RCC 7860 (cell line): ENCODE results near the gene THADA.
A peak's percentile ranks its signal among the peaks of the same experiment; 100 is the strongest.

Experiments used
- DNase-seq: peaks from one replicate; pipeline ENCODE4 v3.0.0-alpha.2; 2015; ENCODE audit warnings: low spot score
- FAIRE-seq: peaks from 2 replicates; lab custom pipeline; 2012; peaks lifted over from hg19 to GRCh38; lab: Jason Lieb, UNC

The THADA gene

GRCh38 chr2:43420389-43420801, 175.4 kb downstream of the THADA start:
- no peak for FAIRE-seq
- DNase-seq = no peak

- DNase-seq = no peak
- no peak for FAIRE-seq
Observed at GRCh38 chr2:43419876-43420275, 176.0 kb downstream of the THADA start.

GRCh38 chr2:43419243-43419642, 176.6 kb downstream of the THADA start:
- no peak for FAIRE-seq

GRCh38 chr2:43418680-43419079, 177.2 kb downstream of the THADA start:
- FAIRE-seq (no peak), DNase-seq (no peak)

More at GRCh38 chr2:43419243-43419642, 176.6 kb downstream of the THADA start:
- no peak for DNase-seq

GRCh38 chr2:43417300-43417699, 178.5 kb downstream of the THADA start:
- DNase-seq = no peak
- FAIRE-seq = no peak

- DNase-seq (no peak), FAIRE-seq (no peak)
Observed at GRCh38 chr2:43415592-43415991, 180.2 kb downstream of the THADA start.

GRCh38 chr2:43414586-43415135, 181.2 kb downstream of the THADA start:
- no peak for DNase-seq
- no peak for FAIRE-seq

- DNase-seq (no peak), FAIRE-seq (no peak)
Observed at GRCh38 chr2:43414033-43414432, 181.8 kb downstream of the THADA start.

GRCh38 chr2:43412114-43412753, 183.6 kb downstream of the THADA start:
- DNase-seq (no peak), FAIRE-seq (peak; percentile 14)

- FAIRE-seq (no peak), DNase-seq (no peak)
Observed at GRCh38 chr2:43410055-43410604, 185.7 kb downstream of the THADA start.

GRCh38 chr2:43408407-43409160, 187.3 kb downstream of the THADA start:
- FAIRE-seq (no peak), DNase-seq (no peak)

GRCh38 chr2:43407935-43408334, 187.9 kb downstream of the THADA start:
- no peak for FAIRE-seq
- DNase-seq = no peak

- DNase-seq (no peak), FAIRE-seq (no peak)
Observed at GRCh38 chr2:43406651-43407279, 189.1 kb downstream of the THADA start.

- no peak for FAIRE-seq
Observed at GRCh38 chr2:43405829-43406228, 190.0 kb downstream of the THADA start.

GRCh38 chr2:43402452-43402937, 193.3 kb downstream of the THADA start:
- no peak for DNase-seq
- no peak for FAIRE-seq

More at GRCh38 chr2:43405829-43406228, 190.0 kb downstream of the THADA start:
- DNase-seq = no peak

- FAIRE-seq (no peak), DNase-seq (no peak)
Observed at GRCh38 chr2:43402002-43402401, 193.8 kb downstream of the THADA start.

GRCh38 chr2:43400508-43400907, 195.3 kb downstream of the THADA start:
- DNase-seq = no peak
- no peak for FAIRE-seq

- DNase-seq = no peak
Observed at GRCh38 chr2:43399515-43400264, 196.1 kb downstream of the THADA start.

GRCh38 chr2:43399098-43399497, 196.7 kb downstream of the THADA start:
- DNase-seq (no peak), FAIRE-seq (no peak)

More at GRCh38 chr2:43399515-43400264, 196.1 kb downstream of the THADA start:
- no peak for FAIRE-seq

- DNase-seq (no peak), FAIRE-seq (no peak)
Observed at GRCh38 chr2:43397821-43398220, 198.0 kb downstream of the THADA start.
